ENCODE results near the gene PDCD1. TPM values are rescaled to one million over a fixed set of nuclear protein-coding genes. Genes with fewer than 3 reads are reported as not detected.

Gene PDCD1
- total RNA-seq, 2 experiments from 2014 or later: 6.9 to 8.3 TPM

DNA sequence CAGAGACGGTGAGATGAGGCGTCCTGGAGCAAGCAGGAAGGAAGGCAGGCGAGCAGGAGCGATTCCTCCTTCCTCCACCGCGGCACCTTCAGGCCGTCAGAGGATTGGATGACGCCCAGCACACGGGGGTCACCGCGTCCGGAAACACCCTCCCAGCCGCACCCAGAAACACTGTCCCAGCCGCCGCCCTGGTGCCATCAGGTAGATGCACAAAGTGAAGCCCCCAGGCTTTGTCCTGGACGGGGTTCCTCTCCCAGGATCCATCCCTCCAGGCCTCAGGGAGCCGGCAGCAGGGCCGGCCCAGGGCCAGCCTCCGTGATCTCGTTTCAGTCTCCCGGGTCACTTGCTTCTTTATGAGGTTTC, 42.3 kb upstream of the PDCD1 start:
- CTCF ChIA-PET: no interaction called here
- no peak for DNase-seq
- Mint-ChIP-seq H3K36me3 (ENCODE audit: low read depth) (peaks cover 4% of the 10 kb centered on the region), H3K27me3 (ENCODE audit: low read depth) (no peaks in the 10 kb centered on the region), H3K4me1 (ENCODE audit: low read depth) (peaks cover 5% of the 10 kb centered on the region), H3K4me3 (no peak overlapping the region), H3K27ac (no peak overlapping the region), H3K9me3 (peaks cover 2% of the 10 kb centered on the region)
- intact Hi-C loops (cut with micrococcal nuclease): no loop called here

DNA sequence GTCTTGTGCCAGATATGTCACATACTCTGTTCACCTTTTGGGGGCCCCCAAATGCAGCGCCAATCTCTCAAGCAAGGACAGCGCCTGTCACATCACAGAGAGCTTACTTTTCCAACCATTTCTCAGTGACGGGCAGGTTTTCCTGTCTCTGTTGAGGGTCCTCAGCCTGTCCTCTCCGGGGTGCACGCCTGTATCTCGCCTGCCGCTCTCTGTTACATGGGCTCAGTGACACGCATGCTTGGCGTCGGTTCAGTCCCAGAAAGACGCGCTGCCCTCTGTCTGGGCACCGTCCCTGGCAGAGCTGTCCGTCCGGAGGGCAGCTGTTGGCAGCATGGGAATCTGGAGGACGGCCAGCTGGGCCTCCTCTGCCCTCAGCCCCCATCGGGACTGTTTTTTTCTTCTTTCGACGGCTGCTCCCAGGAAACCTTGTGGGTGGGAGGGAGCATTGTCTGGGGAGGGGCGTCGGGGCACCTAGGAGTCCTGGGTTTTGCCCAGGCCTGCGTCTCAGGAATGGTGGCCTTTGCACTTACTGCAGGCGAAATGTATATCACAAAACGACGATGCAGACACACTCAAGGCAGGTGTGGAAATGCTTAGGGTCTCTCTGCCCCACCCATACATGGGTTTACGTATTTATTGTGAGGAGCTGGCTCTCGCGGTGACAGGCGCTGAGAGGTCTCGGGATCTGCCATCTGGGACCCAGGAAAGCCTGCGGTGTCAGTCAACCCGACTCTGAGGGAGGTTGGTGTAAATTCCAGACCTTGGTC, 41.7 kb upstream of the PDCD1 start:
- Mint-ChIP-seq H3K4me3 (no peak overlapping the region), H3K27ac (no peak overlapping the region), H3K36me3 (ENCODE audit: low read depth) (peaks cover 4% of the 10 kb centered on the region), H3K4me1 (ENCODE audit: low read depth) (peaks cover 7% of the 10 kb centered on the region), H3K9me3 (peaks cover 2% of the 10 kb centered on the region), H3K27me3 (ENCODE audit: low read depth) (no peaks in the 10 kb centered on the region)
- no peak for DNase-seq
- CTCF ChIA-PET: no interaction called here
- intact Hi-C loops (cut with micrococcal nuclease): no loop called here

DNA sequence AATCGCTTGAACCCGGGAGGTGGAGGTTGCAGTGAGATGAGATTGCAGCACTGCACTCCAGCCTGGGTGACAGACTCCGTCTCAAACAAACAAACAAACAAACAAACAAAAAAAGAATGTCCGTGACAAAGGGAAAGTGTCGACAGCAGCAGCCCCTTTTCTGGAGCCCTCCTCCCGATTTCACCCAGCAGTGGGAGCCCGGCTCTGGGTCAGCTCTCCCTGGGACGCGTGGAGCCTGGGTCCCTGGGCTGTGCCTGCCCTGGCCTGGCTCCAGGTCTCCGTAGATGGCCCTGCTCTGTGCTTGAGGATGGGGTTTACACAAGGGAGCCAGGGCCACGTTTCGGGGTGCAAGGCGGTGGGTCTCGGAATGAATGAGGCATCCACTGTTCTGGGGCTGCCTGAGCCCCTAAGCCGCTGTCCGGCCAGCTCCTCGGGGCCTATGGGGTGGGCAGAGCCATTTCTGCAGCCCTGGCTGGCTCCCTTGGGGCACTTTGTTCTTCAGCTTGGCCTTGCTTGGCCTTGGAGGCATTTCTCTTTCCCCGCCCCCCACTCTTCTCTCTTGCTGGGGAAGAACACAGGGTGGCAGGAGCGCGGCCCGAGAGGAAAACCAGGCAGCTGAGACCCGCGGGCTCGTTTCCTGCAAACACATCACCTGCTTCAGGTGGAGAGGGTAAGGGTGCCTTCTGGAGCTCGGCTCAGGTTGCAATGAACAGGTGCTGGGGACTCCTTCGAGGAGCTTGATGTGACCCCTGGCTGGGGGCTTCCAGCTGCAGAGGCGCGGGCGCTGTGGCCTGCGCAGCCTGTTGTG, 40.0 kb upstream of the PDCD1 start:
- intact Hi-C loops (cut with micrococcal nuclease): no loop called here
- Mint-ChIP-seq H3K27ac (no peak overlapping the region), H3K9me3 (peaks cover 2% of the 10 kb centered on the region)

DNA sequence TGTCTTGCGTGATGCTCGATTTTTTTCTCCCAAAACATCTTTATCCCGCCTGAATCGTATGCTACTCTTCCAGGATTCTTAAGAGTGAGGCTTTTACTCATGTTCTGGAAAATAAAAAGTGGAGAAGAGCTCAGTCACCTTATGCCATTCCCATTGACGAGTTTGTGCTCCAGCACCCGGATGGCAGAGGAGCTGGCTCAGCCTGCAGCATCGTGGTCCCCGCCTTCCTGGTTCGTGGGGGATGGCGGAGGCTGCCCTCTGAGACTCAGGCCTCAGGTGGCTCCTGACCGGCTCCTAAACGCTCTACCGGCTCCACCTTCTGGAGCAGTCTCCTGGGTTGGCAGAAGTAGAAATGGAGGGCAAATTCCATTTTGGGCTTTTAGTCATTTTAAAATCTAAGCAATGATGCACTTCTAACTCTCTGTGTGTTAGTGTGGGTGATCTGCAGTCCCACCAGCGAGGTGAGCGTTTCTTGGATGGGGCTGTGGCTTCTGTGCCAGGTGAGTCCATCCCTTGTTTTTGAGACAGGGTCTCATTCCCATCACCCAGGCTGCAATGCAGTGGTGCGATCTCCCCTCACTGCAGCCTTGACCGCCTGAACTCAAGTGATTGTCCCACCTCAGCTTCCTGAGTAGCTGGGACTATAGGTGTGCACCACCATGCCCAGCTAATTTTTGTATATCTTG, 38.7 kb upstream of the PDCD1 start:
- Mint-ChIP-seq H3K4me1 (ENCODE audit: low read depth) (peaks cover 7% of the 10 kb centered on the region), H3K9me3 (peaks cover 2% of the 10 kb centered on the region), H3K4me3 (no peak overlapping the region), H3K27ac (no peak overlapping the region), H3K27me3 (ENCODE audit: low read depth) (no peaks in the 10 kb centered on the region), H3K36me3 (ENCODE audit: low read depth) (peaks cover 4% of the 10 kb centered on the region)
- DNase-seq: no peak
- intact Hi-C loops (cut with micrococcal nuclease): no loop called here
- CTCF ChIA-PET: interaction anchor here (0.6 kb wide), 1 partner anchor 127 kb away, joined by 3 read pairs; no protein-coding TSS in a partner anchor

More for the DNA sequence above, 40.0 kb upstream of the PDCD1 start:
- CTCF ChIA-PET: no interaction called here
- Mint-ChIP-seq H3K4me1 (ENCODE audit: low read depth) (peaks cover 7% of the 10 kb centered on the region), H3K36me3 (ENCODE audit: low read depth) (peaks cover 4% of the 10 kb centered on the region), H3K27me3 (ENCODE audit: low read depth) (no peaks in the 10 kb centered on the region), H3K4me3 (no peak overlapping the region)
- DNase-seq: no peak

DNA sequence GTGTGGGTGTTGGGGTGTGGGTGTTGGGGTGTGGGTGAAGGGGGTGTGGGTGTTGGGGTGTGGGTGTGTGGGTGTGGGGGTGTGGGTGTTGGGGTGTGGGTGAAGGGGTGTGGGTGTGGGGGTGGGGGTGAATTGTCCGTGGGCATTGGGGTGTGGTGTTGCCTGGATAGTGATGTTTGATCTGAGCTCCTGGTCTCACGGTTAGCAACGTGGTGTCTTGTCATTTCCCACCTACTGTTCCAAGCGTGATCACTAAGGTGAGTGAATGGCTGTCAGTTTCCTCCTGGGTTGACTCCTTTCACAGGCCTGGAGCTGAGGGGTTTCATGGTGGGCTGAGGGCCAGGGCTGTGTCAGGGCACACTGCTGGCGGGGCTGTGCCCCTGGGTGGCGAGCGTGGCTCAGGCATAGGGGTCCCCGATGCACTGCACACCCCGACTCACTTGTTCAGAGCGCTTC, 38.1 kb upstream of the PDCD1 start:
- Mint-ChIP-seq H3K27ac (no peak overlapping the region), H3K4me3 (no peak overlapping the region), H3K9me3 (peaks cover 2% of the 10 kb centered on the region), H3K27me3 (ENCODE audit: low read depth) (no peaks in the 10 kb centered on the region), H3K36me3 (ENCODE audit: low read depth) (peaks cover 4% of the 10 kb centered on the region), H3K4me1 (ENCODE audit: low read depth) (peaks cover 5% of the 10 kb centered on the region)
- CTCF ChIA-PET: no interaction called here
- DNase-seq: no peak
- intact Hi-C loops (cut with micrococcal nuclease): no loop called here

DNA sequence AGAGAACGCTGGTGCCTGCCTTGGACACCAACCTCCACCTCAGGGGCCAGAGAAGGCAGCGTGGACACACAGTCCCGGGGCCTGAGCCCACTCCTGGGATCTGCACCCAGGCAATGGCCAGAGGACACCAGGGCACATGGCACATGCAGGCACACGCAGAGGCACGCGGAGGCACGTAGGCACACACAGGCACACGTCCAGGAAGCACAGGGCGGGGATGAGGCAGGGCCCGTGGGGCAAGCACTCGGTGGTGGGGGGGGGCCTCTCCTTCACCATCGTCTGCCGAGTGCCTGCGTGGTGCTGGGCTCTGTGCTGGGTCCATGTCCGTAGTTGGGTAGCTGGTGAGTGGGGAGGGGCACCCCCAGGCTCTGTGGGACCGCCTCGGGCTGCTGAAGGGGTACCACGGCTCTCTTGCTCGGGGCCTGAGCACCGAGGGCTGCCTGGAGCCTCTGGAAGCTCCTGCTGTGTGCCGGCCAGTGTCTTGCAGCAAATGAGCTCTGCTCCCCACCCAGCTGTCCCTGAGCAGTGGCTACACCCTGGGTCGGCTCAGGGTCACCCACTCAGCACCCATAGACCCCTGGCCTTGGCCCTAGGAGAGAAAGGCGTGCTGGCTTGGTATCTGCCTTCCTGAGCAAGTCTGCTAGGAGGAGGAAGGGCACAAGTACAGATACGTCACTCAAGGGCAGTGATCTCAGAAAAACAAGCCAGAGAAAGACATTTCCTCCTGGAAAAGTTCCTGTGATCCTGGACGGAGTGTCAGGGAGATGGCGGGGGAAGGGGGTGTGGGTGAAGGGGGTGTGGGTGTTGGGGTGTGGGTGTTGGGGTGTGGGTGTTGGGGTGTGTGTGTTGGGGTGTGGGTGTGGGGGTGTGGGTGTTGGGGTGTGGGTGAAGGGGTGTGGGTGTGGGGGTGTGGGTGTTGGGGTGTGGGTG, 37.3 kb upstream of the PDCD1 start:
- peaks cover 5% of the 10 kb centered on the region for H3K4me1 Mint-ChIP-seq (ENCODE audit: low read depth)
- intact Hi-C loops (cut with micrococcal nuclease): no loop called here
- peak overlapping the region; percentile 65 for H3K27ac Mint-ChIP-seq
- peaks cover 5% of the 10 kb centered on the region for H3K36me3 Mint-ChIP-seq (ENCODE audit: low read depth)
- H3K9me3 Mint-ChIP-seq: peaks cover 2% of the 10 kb centered on the region
- H3K27me3 Mint-ChIP-seq (ENCODE audit: low read depth): no peaks in the 10 kb centered on the region
- DNase-seq: peak; percentile 4
- H3K4me3 Mint-ChIP-seq: no peak overlapping the region
- CTCF ChIA-PET: no interaction called here

DNA sequence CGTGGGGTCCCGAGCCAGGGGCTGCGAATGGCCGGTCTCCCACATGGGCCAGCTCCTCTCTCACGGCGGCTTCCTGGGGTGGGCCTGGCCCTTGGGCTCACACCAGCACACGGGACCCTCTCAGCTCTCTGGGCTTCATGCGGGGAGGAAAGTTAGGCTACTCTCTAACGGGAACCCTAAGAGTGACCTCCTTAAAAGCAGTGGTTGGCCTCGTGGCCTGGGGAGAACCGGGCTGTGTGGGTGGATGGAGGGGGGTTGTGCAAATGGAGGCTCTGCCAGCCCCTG, 36.7 kb upstream of the PDCD1 start:
- Mint-ChIP-seq H3K4me3 (no peak overlapping the region), H3K9me3 (peaks cover 2% of the 10 kb centered on the region), H3K36me3 (ENCODE audit: low read depth) (peaks cover 6% of the 10 kb centered on the region), H3K27me3 (ENCODE audit: low read depth) (no peaks in the 10 kb centered on the region), H3K4me1 (ENCODE audit: low read depth) (peaks cover 5% of the 10 kb centered on the region), H3K27ac (no peak overlapping the region)
- CTCF ChIA-PET: no interaction called here
- intact Hi-C loops (cut with micrococcal nuclease): no loop called here
- no peak for DNase-seq

DNA sequence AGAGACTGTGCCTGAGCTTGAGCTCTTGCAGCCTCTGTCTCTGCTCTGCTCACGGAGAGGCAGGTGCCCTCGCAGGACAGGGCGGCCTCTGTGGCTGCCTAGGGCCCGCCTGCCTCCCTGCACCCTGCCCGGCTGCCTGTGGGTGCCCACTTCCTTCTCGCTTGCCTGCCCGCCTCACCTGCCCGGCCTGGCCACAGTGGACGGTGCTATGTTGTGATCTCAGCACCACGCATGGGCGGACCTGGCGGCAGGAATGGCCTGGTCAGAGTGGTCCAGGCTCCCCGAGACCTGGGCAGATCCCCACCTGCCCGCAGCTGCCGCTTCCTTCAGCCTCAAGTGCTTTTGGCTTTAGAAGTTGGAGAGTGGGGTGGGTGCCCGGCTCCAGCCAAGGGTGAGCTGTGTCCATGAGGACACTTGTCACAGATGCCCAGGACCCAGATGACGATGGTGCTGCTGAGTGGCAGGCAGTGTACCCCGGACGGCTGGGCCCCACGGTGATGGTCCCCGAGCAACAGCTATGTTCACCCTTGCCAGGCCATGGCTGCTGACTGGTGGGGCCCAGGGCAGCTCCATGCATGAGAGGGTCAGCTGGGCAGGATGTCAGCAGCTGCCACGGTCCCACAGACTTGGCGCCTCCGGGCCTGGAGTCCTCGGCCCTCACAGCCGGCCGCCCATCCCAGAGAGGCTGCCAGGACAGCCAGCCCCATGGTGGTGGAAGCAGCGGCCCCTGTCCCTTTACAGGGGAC, 36.2 kb upstream of the PDCD1 start:
- Mint-ChIP-seq H3K4me3 (no peak overlapping the region), H3K27me3 (ENCODE audit: low read depth) (no peaks in the 10 kb centered on the region), H3K27ac (no peak overlapping the region), H3K4me1 (ENCODE audit: low read depth) (peaks cover 5% of the 10 kb centered on the region), H3K9me3 (peaks cover 2% of the 10 kb centered on the region), H3K36me3 (ENCODE audit: low read depth) (peaks cover 10% of the 10 kb centered on the region)
- DNase-seq: peak; percentile 1
- intact Hi-C loops (cut with micrococcal nuclease): no loop called here
- CTCF ChIA-PET: no interaction called here

DNA sequence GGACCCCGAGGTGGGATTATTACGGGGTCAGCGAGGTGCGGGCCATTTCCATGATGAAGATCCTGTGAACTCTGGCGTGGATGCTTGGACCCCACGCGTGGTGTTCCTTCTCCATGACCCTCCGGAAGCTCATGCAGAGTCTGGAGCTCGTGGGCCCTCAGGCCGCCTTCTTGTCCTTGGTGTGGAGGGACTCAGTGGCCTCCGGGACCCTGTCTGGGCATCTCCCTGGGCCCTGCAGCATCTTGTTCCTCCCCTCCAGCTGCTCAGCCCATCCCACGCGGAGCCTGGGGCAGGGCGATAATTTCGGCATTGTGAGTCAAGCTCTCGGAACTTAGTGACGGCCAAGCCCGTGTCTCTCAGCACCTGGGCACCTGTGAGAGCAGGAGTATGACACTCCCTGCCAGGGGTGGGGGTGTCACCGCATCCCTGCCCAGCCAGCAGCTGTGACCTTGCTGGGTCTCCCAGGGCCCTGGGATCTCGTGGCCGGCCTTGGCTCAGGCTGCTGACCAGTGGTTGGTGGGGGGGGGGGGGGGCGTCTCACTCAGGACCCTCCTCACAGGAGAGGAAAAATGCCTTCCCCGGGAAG, 35.5 kb upstream of the PDCD1 start:
- H3K4me3 Mint-ChIP-seq: no peak overlapping the region
- peaks cover 7% of the 10 kb centered on the region for H3K4me1 Mint-ChIP-seq (ENCODE audit: low read depth)
- CTCF ChIA-PET: no interaction called here
- intact Hi-C loops (cut with micrococcal nuclease): no loop called here
- H3K9me3 Mint-ChIP-seq: peaks cover 3% of the 10 kb centered on the region
- peaks cover 15% of the 10 kb centered on the region for H3K36me3 Mint-ChIP-seq (ENCODE audit: low read depth)
- no peak for DNase-seq
- H3K27ac Mint-ChIP-seq: no peak overlapping the region
- no peaks in the 10 kb centered on the region for H3K27me3 Mint-ChIP-seq (ENCODE audit: low read depth)

DNA sequence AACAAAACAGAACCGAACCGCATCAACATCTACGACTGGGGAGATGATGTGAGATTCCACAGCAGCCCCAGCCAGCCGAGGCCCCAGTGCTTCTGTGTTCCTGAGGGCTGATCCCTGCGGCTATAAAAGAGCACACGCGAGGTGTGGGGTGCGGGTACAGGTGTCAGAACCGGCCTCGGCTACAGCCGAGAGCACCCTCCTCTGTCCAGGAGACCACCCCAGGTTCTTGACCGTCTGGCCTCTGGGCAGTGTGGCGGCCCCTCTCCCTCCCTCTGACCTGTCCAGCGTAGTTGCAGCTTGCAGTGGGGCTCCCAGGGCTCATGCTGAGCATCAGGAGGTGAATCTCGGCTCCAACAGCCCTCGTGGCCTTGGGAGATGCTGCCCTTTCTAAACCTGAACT, 34.6 kb upstream of the PDCD1 start:
- intact Hi-C loops (cut with micrococcal nuclease): no loop called here
- CTCF ChIA-PET: no interaction called here
- no peak overlapping the region for H3K27ac Mint-ChIP-seq
- H3K27me3 Mint-ChIP-seq (ENCODE audit: low read depth): no peaks in the 10 kb centered on the region
- no peak for DNase-seq
- no peak overlapping the region for H3K4me3 Mint-ChIP-seq
- H3K36me3 Mint-ChIP-seq (ENCODE audit: low read depth): peaks cover 16% of the 10 kb centered on the region
- H3K9me3 Mint-ChIP-seq: peaks cover 4% of the 10 kb centered on the region
- H3K4me1 Mint-ChIP-seq (ENCODE audit: low read depth): peaks cover 11% of the 10 kb centered on the region

DNA sequence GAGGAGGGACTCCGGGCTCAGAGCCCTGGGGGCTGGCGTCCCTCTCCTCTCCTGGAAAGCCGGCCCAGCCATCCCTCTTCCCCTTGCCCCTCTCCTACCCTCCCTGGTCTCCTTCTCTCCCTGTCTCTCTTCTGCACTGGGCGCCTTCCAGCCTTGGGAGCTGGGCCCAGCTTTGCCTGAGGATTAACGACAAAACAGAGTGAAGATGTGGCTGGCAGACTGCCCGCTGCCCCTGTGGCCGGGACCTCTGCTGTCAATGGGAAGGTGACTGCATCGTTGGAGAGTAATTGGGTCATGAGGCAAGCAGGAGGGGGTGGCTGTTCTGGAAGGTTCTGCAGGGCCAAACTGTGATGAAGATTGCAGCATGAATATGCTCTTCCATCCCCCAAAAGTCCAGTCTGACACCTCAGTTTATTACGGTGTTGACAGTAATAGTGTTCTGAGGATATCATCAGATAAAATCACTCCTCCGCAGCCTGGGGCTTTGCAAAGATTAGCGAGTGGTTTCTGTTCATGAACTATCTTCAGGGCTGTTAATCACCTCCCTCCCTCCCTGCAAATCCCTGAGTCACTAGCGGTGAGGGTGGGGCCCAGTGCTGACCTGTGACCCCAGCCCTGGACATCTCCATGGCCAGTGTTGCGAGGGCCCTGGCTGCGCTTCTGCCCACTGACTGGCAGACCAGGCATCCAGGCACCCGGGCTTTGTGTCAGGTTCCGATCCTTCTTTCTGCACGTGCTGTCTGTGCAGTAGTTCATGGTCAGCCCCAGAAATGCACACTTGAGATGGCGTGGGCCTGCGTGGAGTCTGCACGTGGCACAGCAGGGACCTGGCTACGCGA, 33.8 kb upstream of the PDCD1 start:
- no peak for DNase-seq
- H3K4me3 Mint-ChIP-seq: no peak overlapping the region
- intact Hi-C loops (cut with micrococcal nuclease): no loop called here
- peaks cover 4% of the 10 kb centered on the region for H3K9me3 Mint-ChIP-seq
- H3K27me3 Mint-ChIP-seq (ENCODE audit: low read depth): no peaks in the 10 kb centered on the region
- CTCF ChIA-PET: no interaction called here
- no peak overlapping the region for H3K27ac Mint-ChIP-seq
- H3K36me3 Mint-ChIP-seq (ENCODE audit: low read depth): peaks cover 19% of the 10 kb centered on the region
- peaks cover 15% of the 10 kb centered on the region for H3K4me1 Mint-ChIP-seq (ENCODE audit: low read depth)
